Stimulated activated CD4-positive, alpha-beta T cell treated with anti-CD3 and anti-CD28 coated beads, Interleukin-12 subunit alpha, Interleukin-12 subunit beta, amount 100 ng/mL, for 24 hours (primary cell): ENCODE data around the gene RPLP1.

Experiments
- DNase-seq, 2 experiments: peaks; one replicate each; pipeline ENCODE4 v3.0.0-alpha.2; 2020; ENCODE audit warnings: low read depth in 2 of 2

Gene RPLP1

GRCh38 chr15:69469467-69470201, 17.0 kb downstream of the RPLP1 start:
- DNase-seq, result no peak

GRCh38 chr15:69472046-69472445, 19.4 kb downstream of the RPLP1 start:
- no peak for DNase-seq

GRCh38 chr15:69472562-69472961, 19.9 kb downstream of the RPLP1 start:
- DNase-seq, result no peak

- no peak for DNase-seq
Measured at GRCh38 chr15:69474291-69474690, 21.7 kb downstream of the RPLP1 start.

- DNase-seq, result no peak
Measured at GRCh38 chr15:69474846-69475455, 22.3 kb downstream of the RPLP1 start.

- peak; percentile 59 to 78 for DNase-seq
Measured at GRCh38 chr15:69475769-69476358, 23.2 kb downstream of the RPLP1 start.

- no peak for DNase-seq
Measured at GRCh38 chr15:69476704-69477473, 24.3 kb downstream of the RPLP1 start.

- no peak for DNase-seq
Measured at GRCh38 chr15:69478259-69478781, 25.7 kb downstream of the RPLP1 start.

- DNase-seq, result no peak
Measured at GRCh38 chr15:69479081-69479480, 26.5 kb downstream of the RPLP1 start.

- no peak for DNase-seq
Measured at GRCh38 chr15:69479971-69480370, 27.4 kb downstream of the RPLP1 start.

GRCh38 chr15:69480932-69481331, 28.3 kb downstream of the RPLP1 start:
- DNase-seq, result no peak

GRCh38 chr15:69482686-69483256, 30.2 kb downstream of the RPLP1 start:
- DNase-seq, result no peak

GRCh38 chr15:69484837-69485236, 32.2 kb downstream of the RPLP1 start:
- no peak for DNase-seq

- DNase-seq, result no peak
Measured at GRCh38 chr15:69486481-69487110, 34.0 kb downstream of the RPLP1 start.

- no peak for DNase-seq
Measured at GRCh38 chr15:69489073-69489571, 36.5 kb downstream of the RPLP1 start.

GRCh38 chr15:69490356-69491037, 37.9 kb downstream of the RPLP1 start:
- DNase-seq, result no peak

GRCh38 chr15:69491038-69491505, 38.5 kb downstream of the RPLP1 start:
- no peak for DNase-seq

- no peak for DNase-seq
Measured at GRCh38 chr15:69493406-69493805, 40.8 kb downstream of the RPLP1 start.

- DNase-seq, result no peak
Measured at GRCh38 chr15:69496001-69496400, 43.4 kb downstream of the RPLP1 start.

GRCh38 chr15:69497076-69497475, 44.5 kb downstream of the RPLP1 start:
- DNase-seq, result no peak
